Measurements from ENCODE around the gene TUBD1.
A peak's percentile ranks its signal among the peaks of the same experiment; 100 is the strongest.

DNA sequence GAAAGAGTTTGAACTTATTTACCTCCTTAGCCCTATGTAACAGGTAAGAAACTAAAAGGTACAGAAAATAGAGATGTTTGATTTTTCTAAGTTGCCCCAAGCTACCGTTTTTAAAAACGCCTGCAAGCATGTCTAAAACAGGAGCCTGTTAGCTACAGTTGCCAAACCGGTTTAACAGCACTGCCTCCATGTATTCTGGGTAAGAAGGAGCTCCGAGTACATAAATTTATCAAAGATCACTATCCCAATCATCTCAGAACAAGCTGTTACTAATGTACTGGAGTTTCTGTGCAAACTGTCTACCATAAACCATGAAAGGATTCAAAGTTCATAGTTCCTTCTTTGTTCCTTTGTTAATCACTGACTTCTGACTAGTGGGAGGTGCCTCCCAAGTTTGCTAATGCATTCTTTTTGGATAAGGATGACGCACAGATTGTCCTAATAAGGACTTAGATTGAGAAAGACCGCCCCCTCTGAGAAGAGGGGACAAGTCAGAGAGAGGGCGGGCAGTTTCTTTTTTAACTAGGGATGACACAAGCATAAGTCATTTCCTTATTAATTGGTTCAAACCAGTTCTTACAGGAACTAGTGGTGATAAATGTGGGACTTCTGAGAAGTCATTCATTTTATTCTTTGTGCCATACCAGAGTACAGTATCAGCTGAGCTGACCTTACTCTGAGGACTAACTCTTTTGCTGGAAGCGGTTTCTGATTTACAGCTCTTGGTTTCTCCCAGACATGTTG lies 55.3 kb downstream of the TUBD1 start:
- TF ChIP-seq, protein P1, sequence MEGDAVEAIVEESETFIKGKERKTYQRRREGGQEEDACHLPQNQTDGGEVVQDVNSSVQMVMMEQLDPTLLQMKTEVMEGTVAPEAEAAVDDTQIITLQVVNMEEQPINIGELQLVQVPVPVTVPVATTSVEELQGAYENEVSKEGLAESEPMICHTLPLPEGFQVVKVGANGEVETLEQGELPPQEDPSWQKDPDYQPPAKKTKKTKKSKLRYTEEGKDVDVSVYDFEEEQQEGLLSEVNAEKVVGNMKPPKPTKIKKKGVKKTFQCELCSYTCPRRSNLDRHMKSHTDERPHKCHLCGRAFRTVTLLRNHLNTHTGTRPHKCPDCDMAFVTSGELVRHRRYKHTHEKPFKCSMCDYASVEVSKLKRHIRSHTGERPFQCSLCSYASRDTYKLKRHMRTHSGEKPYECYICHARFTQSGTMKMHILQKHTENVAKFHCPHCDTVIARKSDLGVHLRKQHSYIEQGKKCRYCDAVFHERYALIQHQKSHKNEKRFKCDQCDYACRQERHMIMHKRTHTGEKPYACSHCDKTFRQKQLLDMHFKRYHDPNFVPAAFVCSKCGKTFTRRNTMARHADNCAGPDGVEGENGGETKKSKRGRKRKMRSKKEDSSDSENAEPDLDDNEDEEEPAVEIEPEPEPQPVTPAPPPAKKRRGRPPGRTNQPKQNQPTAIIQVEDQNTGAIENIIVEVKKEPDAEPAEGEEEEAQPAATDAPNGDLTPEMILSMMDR (IDR thresholded peaks at IDR 0.05): no peak
- peak; percentile 64 to 74 for TF ChIP-seq POLR2A (IDR thresholded peaks at IDR 0.05)

Data from tibial nerve (tissue), 3 donors.